HepG2 (cell line): Measurements from ENCODE around the gene RPS6KA5. TPM values are rescaled to one million over a fixed set of nuclear protein-coding genes. Genes with fewer than 3 reads are reported as not detected.

Source experiments
- ATAC-seq: fragments of 200-7000 bp; cut with Tn5 transposase; 3 replicates; pipeline ENCODE4 v1.9.1; 2020; ENCODE audit warnings: mild to moderate bottlenecking, moderate library complexity
- BruUV-seq: library from RNA; stranded (reverse); fragments of 400-500 nt; replicated peaks from 2 replicates; lab custom pipeline; 2021; lab: Mats Ljungman, UMichigan
- CTCF ChIA-PET: fragments of 300-600 bp; formaldehyde crosslinking; extraction: SDS; loops from one replicate; lab custom pipeline; 2021; ENCODE audit warnings: low total read pairs, inconsistent platforms, low intra/inter-chr PET ratio; lab: Yijun Ruan, JAX
- POLR2A ChIA-PET: fragments of 350-600 bp; sonication (Branson Sonifier 250); formaldehyde crosslinking; loops from one replicate; lab custom pipeline; 2020; ENCODE audit warnings: antibody characterized with exemption, inconsistent platforms; lab: Yijun Ruan, JAX
- DNase-seq: peaks from one replicate; pipeline ENCODE4 v3.0.0-alpha.2; 2015; ENCODE audit warnings: low spot score
- FAIRE-seq: peaks from 3 replicates; lab custom pipeline; 2011; peaks lifted over from hg19 to GRCh38; lab: Jason Lieb, UNC
- H2AFZ ChIP-seq: one replicate; pipeline ENCODE4 v1.6.1; 2011; ENCODE audit warnings: low read length, inconsistent platforms
- H3K27ac ChIP-seq: fragments of 300-600 bp; 3 replicates; pipeline ENCODE4 v1.8.0; 2011; ENCODE audit warnings: mixed run types, mild to moderate bottlenecking, mixed read lengths, low read length, inconsistent platforms; ENCODE audit not compliant: insufficient read depth; ENCODE audit errors: extremely low read length
- H3K27me3 ChIP-seq, 2 experiments: fragments of 200-600 bp in 1 of 2; 2 replicates in 1 of 2; 3 replicates in 1 of 2; pipeline versions ENCODE4 v1.6.0 to v1.8.0; 2011; ENCODE audit warnings: low read length in 2 of 2, mild to moderate bottlenecking in 2 of 2, moderate library complexity in 2 of 2, inconsistent platforms in 1 of 2; ENCODE audit not compliant: insufficient read depth in 2 of 2, control insufficient read depth in 1 of 2
- H3K36me3 ChIP-seq, 2 experiments: fragments of 200-600 bp in 1 of 2; replicated peaks in 1 of 2; 2 replicates in 1 of 2; 3 replicates in 1 of 2; pipeline versions ENCODE4 v1.5.1 to v1.8.0; 2011; ENCODE audit warnings: low read length in 2 of 2, inconsistent platforms in 1 of 2; ENCODE audit not compliant: insufficient read depth in 2 of 2, control insufficient read depth in 1 of 2
- H3K4me1 ChIP-seq: 2 replicates; pipeline ENCODE4 v1.5.1; 2012; ENCODE audit warnings: low read length, inconsistent platforms; ENCODE audit not compliant: insufficient read depth
- H3K4me2 ChIP-seq: 2 replicates; pipeline ENCODE4 v1.6.0; 2011; ENCODE audit warnings: low read depth, low read length, inconsistent platforms
- H3K4me3 ChIP-seq, 3 experiments: fragments of 200-600 bp in 1 of 3; sonication (generic), shearing (Covaris generic) in 1 of 3; replicated peaks in 1 of 3; 2 replicates each; pipeline ENCODE4 v1.5.1; 2011 to 2016; ENCODE audit warnings: low read length in 3 of 3, inconsistent platforms in 2 of 3, low read depth in 2 of 3, mild to moderate bottlenecking in 2 of 3, control low read depth in 1 of 3, mixed read lengths in 1 of 3; ENCODE audit not compliant: insufficient read depth in 1 of 3
- H3K79me2 ChIP-seq: one replicate; pipeline ENCODE4 v1.6.1; 2011; ENCODE audit warnings: low read length, inconsistent platforms; ENCODE audit not compliant: insufficient read depth
- H3K9ac ChIP-seq: 2 replicates; pipeline ENCODE4 v1.6.0; 2011; ENCODE audit warnings: mild to moderate bottlenecking, low read depth, low read length, inconsistent platforms; ENCODE audit not compliant: insufficient read depth
- H3K9me3 ChIP-seq: 2 replicates; pipeline ENCODE4 v1.5.1; 2012; ENCODE audit warnings: mild to moderate bottlenecking, low read length
- H4K20me1 ChIP-seq: 2 replicates; pipeline ENCODE4 v1.6.0; 2011; ENCODE audit warnings: inconsistent platforms, mild to moderate bottlenecking, low read length, moderate library complexity; ENCODE audit not compliant: insufficient read depth
- CBX5 ChIP-seq: sonication (generic); formaldehyde crosslinking; IDR thresholded peaks from 2 replicates; pipeline ENCODE4 v1.4.0; 2020; ENCODE audit warnings: missing genetic modification reagents, borderline replicate concordance
- HOXA3 ChIP-seq: sonication (generic); formaldehyde crosslinking; IDR thresholded peaks from 2 replicates; pipeline ENCODE4 v1.5.0; 2020; ENCODE audit warnings: missing genetic modification reagents
- KDM6A ChIP-seq: IDR thresholded peaks from 2 replicates; pipeline ENCODE4 v1.6.1; 2016; ENCODE audit warnings: low read depth
- MNT ChIP-seq: fragments of 450-650 bp; IDR thresholded peaks from 2 replicates; pipeline ENCODE4 v1.6.1; 2016
- PHF20 ChIP-seq: sonication (generic); formaldehyde crosslinking; IDR thresholded peaks from 2 replicates; pipeline ENCODE4 v1.5.0; 2020; ENCODE audit warnings: mild to moderate bottlenecking, missing genetic modification reagents
- SNAPC2 ChIP-seq: sonication (generic); formaldehyde crosslinking; IDR thresholded peaks from 2 replicates; pipeline ENCODE4 v1.8.1; 2022; ENCODE audit warnings: mild to moderate bottlenecking, missing genetic modification reagents
- ZBED4 ChIP-seq: sonication (generic); formaldehyde crosslinking; IDR thresholded peaks from 2 replicates; pipeline ENCODE4 v1.4.0; 2020; ENCODE audit warnings: missing genetic modification reagents, borderline replicate concordance
- ZNF136 ChIP-seq: sonication (generic); formaldehyde crosslinking; IDR thresholded peaks from 2 replicates; pipeline ENCODE4 v1.8.1; 2022; ENCODE audit warnings: low read depth, mild to moderate bottlenecking, moderate library complexity, missing genetic modification reagents
- ZNF275 ChIP-seq: sonication (generic); formaldehyde crosslinking; IDR thresholded peaks from 2 replicates; pipeline ENCODE4 v1.8.0; 2022; ENCODE audit warnings: missing genetic modification reagents, mild to moderate bottlenecking, inconsistent platforms, borderline replicate concordance
- ZNF317 ChIP-seq: sonication (generic); formaldehyde crosslinking; IDR thresholded peaks from 2 replicates; pipeline ENCODE4 v1.5.0; 2020; ENCODE audit warnings: mild to moderate bottlenecking, missing genetic modification reagents
- ZNF605 ChIP-seq: sonication (generic); formaldehyde crosslinking; IDR thresholded peaks from 2 replicates; pipeline ENCODE4 v1.8.0; 2022; ENCODE audit warnings: mild to moderate bottlenecking, missing genetic modification reagents
- in situ Hi-C: cut with HindIII; loops from 2 replicates; pipeline ENCODE4 v1.10.0; 2017; ENCODE audit warnings: low pct_unique_long_range_greater_than_20kb; ENCODE audit not compliant: extremely low pct_ligation_motif_present
- intact Hi-C: fragments of 100-400 bp; cut with micrococcal nuclease; formaldehyde crosslinking; loops from one replicate; pipeline ENCODE4 v1.10.0; 2022; ENCODE audit not compliant: unreplicated experiment
- polyA plus RNA-seq, 8 experiments: library from polyadenylated mRNA; depleted of rRNA in 3 of 8; stranded (reverse) in 7 of 8; unstranded in 1 of 8; fragments of >200 nt; fragmentation: Illumina TruSeq in 4 of 8; extraction: Trizol in 4 of 8; gene quantifications; 2 replicates each; pipeline versions ENCODE4 v1.2.1 to v1.2.3, GENCODE V29; 2011 to 2016; ENCODE audit warnings: low read depth in 4 of 8, missing spikeins in 1 of 8, mixed read lengths in 1 of 8; ENCODE audit not compliant: insufficient read depth in 1 of 8
- total RNA-seq, 5 experiments: library from RNA; depleted of rRNA; stranded (reverse); fragments of >200 nt; fragmentation: Illumina TruSeq; extraction: Trizol; gene quantifications; 2 replicates each; pipeline ENCODE4 v1.2.3, GENCODE V29; 2016; ENCODE audit warnings: low read depth in 1 of 5

The RPS6KA5 gene
- total and polyA plus RNA-seq, 2 of the 13 experiments (the other 11 are each of a cell fraction or from before 2014, with no cell fraction given), result 0.50 to 0.58 TPM

- no peak for TF ChIP-seq HOXA3 (CRISPR knock-in tag)
- TF ChIP-seq SNAPC2 (CRISPR knock-in tag), result no peak
- TF ChIP-seq KDM6A (CRISPR knock-in tag), result no peak
- TF ChIP-seq ZNF136 (CRISPR knock-in tag), result no peak
- TF ChIP-seq ZBED4 (CRISPR knock-in tag), result no peak
- TF ChIP-seq CBX5 (CRISPR knock-in tag), result no peak
- no peak for TF ChIP-seq PHF20 (CRISPR knock-in tag)
- TF ChIP-seq ZNF317 (CRISPR knock-in tag), result no peak
- no peak for TF ChIP-seq MNT
- no peak for TF ChIP-seq ZNF605 (CRISPR knock-in tag)
- no peak for TF ChIP-seq ZNF275 (CRISPR knock-in tag)
- no peaks in the 10 kb centered on the region for H3K27me3 ChIP-seq
- in situ Hi-C loops, result no loop called here
- no peaks in the 10 kb centered on the region for H3K36me3 ChIP-seq
- ATAC-seq (no peak), FAIRE-seq (no peak), DNase-seq (no peak)
- H3K9me3 ChIP-seq, result peaks cover 7% of the 10 kb centered on the region; the same call in 1 of the 2 replicates
- POLR2A ChIA-PET, result no interaction called here
- BruUV-seq, result no TSS peak
- no peak overlapping the region for H3K4me2 ChIP-seq
- H2AFZ ChIP-seq, result no peak overlapping the region
- H3K79me2 ChIP-seq, result no peaks in the 10 kb centered on the region
- H3K4me3 ChIP-seq, result no peak overlapping the region
- H4K20me1 ChIP-seq, result no peaks in the 10 kb centered on the region
- peaks cover 14% of the 10 kb centered on the region for H3K4me1 ChIP-seq
- no peak overlapping the region for H3K27ac ChIP-seq
- intact Hi-C loops, result no loop called here
- H3K9ac ChIP-seq, result no peak overlapping the region
- CTCF ChIA-PET, result no interaction called here
These were observed 88.8 kb downstream of the RPS6KA5 start for GRCh38 chr14:90971687-90972086.
